Vein endothelial cell (primary cell): Measurements from ENCODE around the gene CRYGB. TPM values are rescaled to one million over a fixed set of nuclear protein-coding genes. Genes with fewer than 3 reads are reported as not detected.

Source experiments
- total RNA-seq: library from RNA; depleted of rRNA; stranded (reverse); fragments of >200 nt; gene quantifications from 2 replicates; pipeline ENCODE4 v1.2.3, GENCODE V29; 2012

The CRYGB gene, protein sequence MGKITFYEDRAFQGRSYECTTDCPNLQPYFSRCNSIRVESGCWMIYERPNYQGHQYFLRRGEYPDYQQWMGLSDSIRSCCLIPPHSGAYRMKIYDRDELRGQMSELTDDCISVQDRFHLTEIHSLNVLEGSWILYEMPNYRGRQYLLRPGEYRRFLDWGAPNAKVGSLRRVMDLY
- not detected in 2 replicates for total RNA-seq

DNA sequence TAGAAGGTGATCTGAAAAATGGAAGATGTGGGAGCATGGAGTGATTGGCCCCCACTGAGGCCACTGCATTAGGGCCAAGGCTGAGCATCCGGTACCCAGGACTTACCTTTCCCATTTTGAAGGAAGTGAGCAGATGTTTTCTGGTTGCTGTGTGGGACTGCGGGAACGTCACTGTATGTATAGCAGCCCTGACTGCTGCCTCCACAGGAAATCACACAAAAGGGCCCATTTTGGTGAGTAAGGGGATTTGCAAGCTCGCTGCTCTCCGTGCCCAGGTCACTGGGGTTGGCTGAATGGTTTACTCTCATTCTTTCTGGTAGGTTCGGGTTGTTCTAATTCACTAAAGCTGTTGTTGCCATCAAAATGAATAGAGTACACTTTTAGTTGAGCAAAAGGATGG lies at the start of gene CRYGB:
TSS of gene CRYGB (minus strand) at position 153 of the 400 bp plus-strand sequence. CDS start at position 115, 38 bp downstream.

GRCh38 chr2:208189810-208190503 lies 44.0 kb upstream of the CRYGB start, which contains the start of gene C2orf80:
Gene C2orf80 (minus strand): TSS chr2:208190030. CDS start chr2:208186986, 3,044 bp downstream.

GRCh38 chr2:208163489-208163888 lies 17.5 kb upstream of the CRYGB start, which contains the start of gene CRYGA:
Gene CRYGA (minus strand): TSS chr2:208163589. CDS start chr2:208163556, 33 bp downstream.

DNA sequence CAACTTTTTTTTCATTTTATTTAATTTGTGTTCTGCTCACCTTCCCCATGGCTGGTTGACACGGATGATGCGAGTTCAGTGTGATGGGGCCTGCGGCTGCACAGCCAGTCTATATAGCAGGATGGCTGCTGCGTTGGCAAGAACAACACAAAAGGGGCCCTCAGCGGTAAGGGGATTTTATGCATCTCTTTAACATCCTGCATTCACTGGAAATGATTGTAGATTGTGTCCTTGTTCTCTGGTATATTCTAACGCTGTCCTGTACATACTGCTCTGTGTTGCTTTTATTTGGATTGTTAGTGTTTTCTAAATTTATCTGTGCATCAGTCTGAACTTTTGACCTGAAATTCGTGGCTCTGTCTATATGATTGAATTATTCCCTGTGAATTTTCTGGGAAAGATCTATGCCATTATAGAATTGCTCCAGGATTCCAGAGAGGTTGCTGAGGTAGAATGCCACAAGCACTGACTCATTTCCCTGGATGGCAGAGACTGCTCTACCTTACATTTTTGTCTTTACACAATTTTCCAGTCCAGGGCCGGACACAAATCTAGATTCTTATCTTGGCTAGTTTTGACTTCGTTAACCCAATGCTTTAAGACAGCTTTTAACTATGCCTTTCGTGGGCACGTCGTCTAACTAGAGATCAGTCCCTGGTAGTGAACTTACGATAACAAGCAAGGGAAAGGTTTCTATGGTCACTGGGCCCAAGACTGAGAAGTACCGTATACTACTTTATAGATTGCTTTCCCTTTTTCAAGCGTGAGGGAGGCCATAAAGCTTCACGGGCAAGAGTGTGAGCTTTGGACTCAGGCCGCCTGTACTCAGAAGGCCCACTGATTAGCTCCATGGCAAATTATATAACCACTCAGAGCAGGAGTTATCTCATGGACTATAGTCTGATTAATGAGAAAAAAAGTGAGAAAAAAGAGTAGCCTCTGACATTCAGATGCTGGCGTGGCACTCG lies 15.9 kb downstream of the CRYGB start, which contains the start of gene CRYGC:
TSS of gene CRYGC (minus strand) at position 85 of the 968 bp plus-strand sequence. CDS start at position 49, 36 bp downstream.

DNA sequence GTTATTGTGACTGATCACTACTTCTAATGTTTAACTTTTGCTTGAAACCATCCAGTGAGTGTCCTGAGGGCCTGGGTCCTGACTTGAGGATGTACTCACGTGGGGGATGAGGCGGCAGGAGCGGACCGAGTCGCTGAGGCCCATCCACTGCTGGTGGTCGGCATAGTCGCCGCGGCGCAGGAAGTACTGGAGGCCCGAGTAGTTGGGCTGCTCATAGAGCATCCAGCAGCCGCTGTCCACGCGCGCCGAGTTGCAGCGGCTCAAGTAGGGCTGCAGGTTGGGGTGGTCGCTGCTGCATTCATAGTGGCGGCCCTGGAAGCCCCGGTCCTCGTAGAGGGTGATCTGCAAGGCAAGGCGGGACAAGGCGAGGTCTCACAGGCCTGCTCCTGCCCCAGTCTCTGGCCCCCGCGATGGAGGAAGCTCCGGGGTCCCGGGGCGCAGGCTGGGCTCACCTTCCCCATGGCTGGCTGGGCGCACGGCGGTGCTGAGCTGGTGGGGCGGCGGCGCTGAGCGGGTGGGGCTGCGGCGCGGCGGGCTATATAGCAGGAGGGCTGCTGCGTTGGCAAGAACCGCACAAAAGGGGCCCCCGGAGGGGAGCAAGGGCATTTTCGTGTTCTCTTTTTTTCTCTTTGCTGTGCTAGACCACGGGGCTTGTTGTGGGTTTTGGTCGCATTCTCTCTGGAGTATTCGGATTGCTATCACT lies 21.8 kb downstream of the CRYGB start, which contains the start of gene CRYGD:
TSS of gene CRYGD (minus strand) at position 512 of the 703 bp plus-strand sequence. CDS start at position 461, 51 bp downstream.

Other genes with a start within 250 kb of the CRYGB start
- 11.5 and 12.4 TPM in 2 replicates for gene PLEKHM3, start 120.6 kb downstream of the CRYGB start, total RNA-seq
- not detected in 2 replicates for gene CRYGD, start 21.6 kb downstream of the CRYGB start, total RNA-seq
- gene CRYGC, start 16.3 kb downstream of the CRYGB start, total RNA-seq, result not detected in 2 replicates
- not detected in 2 replicates for gene CRYGA, start 17.4 kb upstream of the CRYGB start, total RNA-seq
- not detected in 2 replicates for gene C2orf80, start 43.9 kb upstream of the CRYGB start, total RNA-seq
- gene IDH1, start 108.9 kb upstream of the CRYGB start, total RNA-seq, result 54.9 and 112 TPM in 2 replicates
- gene PIKFYVE, start 120.1 kb upstream of the CRYGB start, total RNA-seq, result 33.3 and 39.1 TPM in 2 replicates